ENCODE data around the gene SCG5. TPM values are rescaled to one million over a fixed set of nuclear protein-coding genes. Genes with fewer than 3 reads are reported as not detected.

SCG5 gene
- total and polyA plus RNA-seq, 7 donors: 0.15 to 0.86 (median 0.36) TPM; not detected in 3

- DNase-seq: no peak
- ATAC-seq: no peak
- no peak for TF ChIP-seq CTCF (IDR thresholded peaks at IDR 0.05)
These were observed 63.0 kb downstream of the SCG5 start for GRCh38 chr15:32704395-32704981.

GRCh38 chr15:32705446-32705845 is 63.9 kb downstream of the SCG5 start:
- H3K27me3 ChIP-seq (ENCODE audit: insufficient read depth in 3 of 3, low read length in 2 of 3): peaks cover 0 to 11% (median 5%) of the 10 kb centered on the region in 3 donors

More at GRCh38 chr15:32704395-32704981, 63.0 kb downstream of the SCG5 start:
- WGBS, 3 donors: 43 to 63% (median 56%) methylated on average over 8 of the region's 8 CpGs
- Histone ChIP-seq H3K9me3 (no peaks in the 10 kb centered on the region), H3K4me3 (no peak overlapping the region), H3K36me3 (ENCODE audit: insufficient read depth in 1 of 2, low read depth in 1 of 2) (no peaks in the 10 kb centered on the region), H3K27me3 (ENCODE audit: insufficient read depth in 3 of 3, low read length in 2 of 3) (peaks cover 0 to 5% (median 4%) of the 10 kb centered on the region in 3 donors), H3K27ac (no peak overlapping the region), H3K4me1 (no peaks in the 10 kb centered on the region)
- intact Hi-C loops (cut with DNase I): loop anchor here in 1 of 2 donors (2.0 kb wide), 1 partner anchor 40 kb away; no protein-coding TSS in a partner anchor

GRCh38 chr15:32706704-32707103 is 65.2 kb downstream of the SCG5 start:
- Histone ChIP-seq H3K4me1 (no peaks in the 10 kb centered on the region), H3K36me3 (ENCODE audit: insufficient read depth in 1 of 2, low read depth in 1 of 2) (no peaks in the 10 kb centered on the region), H3K27me3 (ENCODE audit: insufficient read depth in 3 of 3, low read length in 2 of 3) (peaks cover 0 to 11% (median 5%) of the 10 kb centered on the region in 3 donors), H3K27ac (no peak overlapping the region), H3K9me3 (no peaks in the 10 kb centered on the region), H3K4me3 (no peak overlapping the region)
- 73 to 79% (median 75%) methylated on average over 3 of the region's 3 CpGs for WGBS, 3 donors
- intact Hi-C loops (cut with DNase I): no loop called here
- no peak for ATAC-seq
- no peak for TF ChIP-seq CTCF (IDR thresholded peaks at IDR 0.05)
- no peak for DNase-seq

More at GRCh38 chr15:32705446-32705845, 63.9 kb downstream of the SCG5 start:
- Histone ChIP-seq H3K4me3 (no peak overlapping the region), H3K27ac (no peak overlapping the region), H3K36me3 (ENCODE audit: insufficient read depth in 1 of 2, low read depth in 1 of 2) (no peaks in the 10 kb centered on the region), H3K4me1 (no peaks in the 10 kb centered on the region), H3K9me3 (no peaks in the 10 kb centered on the region)
- intact Hi-C loops (cut with DNase I): loop anchor here in 1 of 2 donors (2.0 kb wide), 1 partner anchor 41 kb away; no protein-coding TSS in a partner anchor
- TF ChIP-seq CTCF (IDR thresholded peaks at IDR 0.05): no peak
- WGBS, 3 donors: 84 to 94% (median 93%) methylated on average over 2 of the region's 2 CpGs
- ATAC-seq: no peak
- DNase-seq: no peak

GRCh38 chr15:32707436-32707835 is 65.9 kb downstream of the SCG5 start:
- intact Hi-C loops (cut with DNase I): no loop called here
- Histone ChIP-seq H3K36me3 (ENCODE audit: insufficient read depth in 1 of 2, low read depth in 1 of 2) (no peaks in the 10 kb centered on the region), H3K27me3 (ENCODE audit: insufficient read depth in 3 of 3, low read length in 2 of 3) (peaks cover 0 to 11% (median 5%) of the 10 kb centered on the region in 3 donors), H3K4me1 (no peaks in the 10 kb centered on the region), H3K4me3 (no peak overlapping the region), H3K9me3 (no peaks in the 10 kb centered on the region), H3K27ac (no peak overlapping the region)
- TF ChIP-seq CTCF (IDR thresholded peaks at IDR 0.05): no peak
- DNase-seq (no peak), ATAC-seq (no peak)
- WGBS, 3 donors: 57 to 65% (median 62%) methylated on average over 6 of the region's 6 CpGs
